HG03460 (cell line): ENCODE data around the gene SLC25A20.

Source experiments
- ATAC-seq: cut with Tn5 transposase; IDR thresholded peaks from one replicate; pipeline ENCODE4 v1.9.1; 2021; ENCODE audit not compliant: unreplicated experiment

SLC25A20 gene

DNA sequence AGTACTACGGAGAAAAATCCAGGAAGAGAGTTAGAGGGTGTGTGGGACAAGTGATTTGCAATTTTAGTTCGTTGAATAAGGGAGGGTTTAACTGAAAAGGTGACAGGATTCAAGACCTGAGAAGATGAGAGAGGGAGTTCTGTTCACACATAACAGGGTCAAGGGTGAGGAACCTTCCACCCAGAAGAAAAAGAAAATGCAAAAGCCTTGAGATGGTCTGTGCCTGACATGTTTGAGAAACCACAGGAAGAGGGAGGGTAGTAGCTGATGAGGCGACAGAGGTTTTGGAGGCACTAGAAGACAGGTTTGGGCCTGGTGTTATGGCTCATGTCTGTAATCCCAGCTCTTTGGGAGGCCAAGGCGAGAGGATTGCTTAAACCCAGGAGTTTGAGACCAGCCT is 591 bp upstream of the SLC25A20 start:
- ATAC-seq, result no peak

DNA sequence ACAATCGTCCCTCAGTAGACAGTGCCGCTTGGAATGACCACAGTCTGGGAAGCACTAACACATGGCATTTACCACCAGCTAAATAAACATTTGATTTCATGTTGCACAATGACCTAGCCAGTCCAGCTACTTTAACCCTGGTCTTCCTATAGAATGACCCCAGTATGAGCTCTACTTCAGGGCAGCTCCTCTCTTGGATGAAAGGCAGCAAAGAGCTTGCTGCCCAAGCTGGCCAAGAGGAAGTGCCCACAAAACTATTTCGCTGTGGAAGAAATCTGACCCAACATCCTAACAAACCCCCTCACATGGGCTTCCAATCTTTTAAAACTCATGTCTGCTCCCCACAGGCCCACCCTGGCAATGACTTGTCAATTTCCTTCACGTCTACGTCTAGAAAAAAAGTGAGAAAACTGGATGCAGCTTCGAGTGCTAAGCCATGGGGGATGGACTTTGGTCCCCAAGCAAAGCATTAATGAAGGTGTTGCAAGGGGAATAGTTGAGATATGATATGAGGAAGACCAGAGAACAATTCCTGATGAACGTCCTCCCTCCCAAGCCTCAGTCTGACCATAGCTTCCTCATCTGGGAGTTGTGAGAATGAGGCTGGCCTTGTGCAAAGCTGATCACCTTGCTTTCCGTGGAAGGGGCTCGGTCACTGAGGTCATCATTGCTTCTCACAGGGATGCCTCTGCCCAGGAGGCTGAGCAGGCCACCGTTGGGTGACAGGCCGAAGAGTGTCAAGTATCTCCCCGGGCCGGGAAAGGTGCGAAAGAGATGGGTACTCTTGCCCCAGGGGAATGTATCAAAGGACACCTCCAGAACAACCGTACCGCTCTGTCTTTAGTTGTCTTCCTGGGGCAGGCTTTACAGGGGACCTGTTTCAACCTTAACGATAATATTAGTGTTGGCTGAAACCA is 964 bp downstream of the SLC25A20 start:
- no peak for ATAC-seq

DNA sequence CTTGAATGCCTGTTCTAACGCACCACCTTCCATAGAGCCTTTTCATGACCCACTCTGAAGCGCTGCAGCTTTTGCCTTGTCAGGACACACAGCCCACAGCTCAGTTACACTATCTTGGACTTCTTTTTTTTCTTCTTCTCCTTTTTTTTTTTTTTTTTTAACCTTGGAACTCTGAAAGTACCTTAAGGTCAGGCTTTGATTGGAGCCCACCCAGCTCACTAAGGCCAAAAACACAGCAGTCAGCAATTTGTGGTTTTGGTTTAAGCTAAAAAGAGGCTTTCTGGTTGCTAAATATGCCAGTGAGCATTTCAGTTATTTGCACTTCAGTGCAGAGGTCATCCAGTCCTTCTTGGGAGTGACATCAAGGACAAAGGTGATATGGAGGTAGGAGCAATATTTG is 1.7 kb downstream of the SLC25A20 start:
- no peak for ATAC-seq

DNA sequence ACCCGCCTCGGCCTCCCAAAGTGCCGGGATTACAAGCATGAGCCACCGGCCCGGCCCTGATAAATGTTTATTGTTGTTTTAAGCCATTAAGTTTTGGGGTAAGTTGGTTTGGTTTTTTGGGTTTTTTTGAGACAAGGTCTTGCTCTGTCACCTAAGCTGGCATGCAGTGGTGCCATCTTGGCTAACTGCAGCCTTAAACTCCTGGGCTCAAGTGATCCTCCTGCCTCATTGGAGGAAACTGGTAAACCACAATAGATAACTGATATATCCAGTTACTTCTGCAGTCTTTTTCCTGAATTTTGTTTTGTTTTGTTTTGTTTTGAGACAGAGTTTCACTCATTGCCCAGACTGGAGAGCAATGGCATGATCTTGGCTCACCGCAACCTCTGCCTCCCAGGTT is 4.2 kb downstream of the SLC25A20 start:
- no peak for ATAC-seq

DNA sequence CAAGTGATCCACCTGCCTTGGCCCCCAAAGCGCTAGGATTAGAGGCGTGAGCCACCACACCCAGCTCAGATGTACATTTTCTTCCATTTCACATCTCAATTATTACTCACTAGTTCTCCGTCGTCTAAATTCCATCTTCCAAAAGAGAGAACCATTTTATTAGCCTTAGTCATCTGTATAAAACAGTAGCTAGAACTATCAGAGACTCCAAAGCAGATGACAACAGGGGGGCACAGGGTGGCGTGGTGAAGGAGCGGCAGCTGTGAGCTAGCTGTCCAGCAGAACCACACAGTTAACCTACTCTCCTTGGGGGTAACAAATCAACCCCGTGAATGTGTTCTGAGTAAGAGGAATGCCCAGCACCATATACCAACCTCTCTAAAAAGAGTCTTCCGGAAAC is 7.1 kb downstream of the SLC25A20 start:
- ATAC-seq, result no peak

DNA sequence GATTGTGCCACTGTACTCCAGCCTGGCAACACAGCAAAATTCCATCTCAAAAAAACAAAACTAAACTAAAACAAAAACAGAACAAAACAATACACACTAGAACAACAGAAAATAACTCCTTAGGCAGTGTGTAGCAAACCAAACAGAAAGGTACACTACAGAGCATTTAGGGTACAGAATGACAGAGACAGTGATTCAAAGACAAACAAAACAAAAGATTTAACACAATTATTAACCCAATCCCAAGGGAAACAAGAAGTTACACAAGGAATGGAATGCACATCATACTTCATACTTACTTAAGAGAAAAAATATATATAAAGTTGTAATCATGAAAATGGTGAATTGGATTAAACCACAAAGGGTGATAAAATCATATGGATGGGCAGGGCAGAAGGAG is 12.9 kb downstream of the SLC25A20 start:
- ATAC-seq, result no peak

DNA sequence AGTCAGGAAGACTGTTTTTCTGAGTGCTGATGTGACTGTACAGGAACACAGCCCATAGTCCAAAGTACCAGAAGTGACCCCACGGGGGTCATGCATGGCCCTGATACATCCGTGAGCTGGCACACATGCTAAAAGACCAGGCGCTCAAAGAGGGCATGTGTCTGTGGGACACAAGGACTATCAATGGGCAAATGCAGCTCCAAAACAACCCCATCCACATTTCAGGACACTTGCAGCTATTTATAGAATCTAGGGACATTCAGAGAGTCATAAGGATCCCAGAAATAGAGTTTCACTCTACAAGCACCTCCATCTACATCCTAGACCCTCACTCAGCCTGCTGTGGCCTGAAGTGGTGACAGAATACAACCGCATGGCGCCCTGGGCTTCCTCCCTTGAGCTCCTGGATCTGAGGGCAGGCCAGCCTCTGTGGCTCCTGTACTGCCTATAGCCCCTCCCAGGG is 17.0 kb downstream of the SLC25A20 start:
- ATAC-seq, result no peak

DNA sequence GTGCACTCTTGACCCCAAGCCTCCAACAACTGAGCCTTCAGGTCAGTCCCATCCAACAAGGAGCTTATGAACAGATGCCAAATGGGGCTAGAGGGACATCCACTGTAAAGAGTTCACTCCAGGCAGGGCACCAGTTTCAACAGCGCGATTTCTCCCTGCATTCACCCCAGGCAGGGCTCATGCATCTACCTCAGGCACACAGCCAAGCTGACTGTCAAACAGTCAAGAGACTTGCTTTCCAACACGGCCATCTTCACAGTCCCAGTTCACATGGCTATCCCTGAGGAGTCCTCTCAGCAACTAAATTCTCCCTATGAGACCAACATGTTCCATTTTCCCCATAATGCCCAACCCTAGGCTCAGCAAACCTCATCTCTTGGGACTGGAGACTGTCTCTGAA is 17.7 kb downstream of the SLC25A20 start:
- no peak for ATAC-seq

DNA sequence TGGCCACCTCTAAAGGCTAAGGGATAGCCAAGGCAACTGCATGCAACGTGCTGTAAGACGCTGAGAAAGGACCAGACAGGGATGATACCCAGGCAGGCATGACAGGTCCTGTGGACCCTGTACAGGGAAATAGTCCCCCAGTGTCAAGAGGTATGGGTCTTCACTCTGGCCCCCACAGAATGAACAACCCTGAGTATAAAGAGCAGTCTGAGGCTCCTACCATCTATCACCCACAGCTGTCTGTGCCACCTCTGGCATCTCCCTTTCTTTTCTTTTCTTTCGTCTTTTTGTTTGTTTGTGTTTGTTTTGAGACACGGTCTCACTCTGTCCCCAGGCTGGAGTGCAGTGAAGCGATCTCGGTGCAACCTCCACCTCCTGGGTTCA is 18.7 kb downstream of the SLC25A20 start:
- ATAC-seq, result no peak

DNA sequence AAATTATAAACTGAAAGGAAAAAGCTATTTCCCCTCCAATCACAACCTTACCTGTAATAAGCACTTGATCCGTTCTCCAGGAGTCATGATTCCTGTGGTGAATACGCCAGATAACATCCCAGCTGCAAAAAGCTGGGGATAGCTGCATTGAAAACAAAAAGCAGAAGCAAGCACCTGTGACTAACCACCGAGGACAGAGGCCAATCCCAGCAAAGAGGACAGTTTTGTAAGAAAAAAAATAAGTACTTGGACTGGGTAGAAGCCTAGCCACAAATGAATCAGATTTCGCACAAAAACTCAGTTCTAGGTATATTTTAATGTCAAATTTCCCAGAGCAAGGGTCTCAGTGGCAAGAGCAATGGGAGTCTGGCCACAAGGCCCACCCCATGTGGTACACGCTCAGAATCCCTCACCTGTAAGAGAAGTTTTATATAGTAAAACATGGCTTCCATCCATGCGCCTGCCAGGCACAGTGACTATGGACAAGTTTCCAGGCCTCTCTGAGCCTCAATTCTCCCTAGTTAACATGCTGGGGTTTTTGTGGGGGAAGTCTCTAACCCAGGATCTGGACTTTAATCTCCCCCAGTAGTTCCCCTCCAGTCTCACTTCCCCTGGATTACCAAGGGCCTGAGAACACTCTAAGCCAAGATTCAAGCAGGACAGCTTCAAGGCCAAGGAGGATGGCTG is 19.2 kb downstream of the SLC25A20 start:
- no peak for ATAC-seq

DNA sequence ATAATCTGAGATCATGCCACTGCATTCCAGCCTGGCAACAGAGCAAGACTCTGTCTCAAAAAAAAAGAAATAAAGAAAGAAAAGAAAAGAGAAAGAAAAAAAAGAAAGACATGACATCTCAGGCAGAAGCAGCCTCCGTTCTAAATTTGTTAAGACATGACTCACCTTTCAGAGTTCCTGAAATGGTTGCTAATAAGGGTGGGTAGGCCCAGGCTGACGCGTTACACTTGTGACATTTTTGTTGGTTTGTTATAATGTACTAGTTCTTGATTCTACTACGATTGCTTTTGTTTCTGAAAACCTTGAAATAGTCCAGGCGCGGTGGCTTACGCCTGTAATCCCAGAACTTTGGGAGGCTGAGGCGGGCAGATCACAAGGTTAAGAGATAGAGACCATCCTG is 21.0 kb downstream of the SLC25A20 start:
- ATAC-seq, result no peak

DNA sequence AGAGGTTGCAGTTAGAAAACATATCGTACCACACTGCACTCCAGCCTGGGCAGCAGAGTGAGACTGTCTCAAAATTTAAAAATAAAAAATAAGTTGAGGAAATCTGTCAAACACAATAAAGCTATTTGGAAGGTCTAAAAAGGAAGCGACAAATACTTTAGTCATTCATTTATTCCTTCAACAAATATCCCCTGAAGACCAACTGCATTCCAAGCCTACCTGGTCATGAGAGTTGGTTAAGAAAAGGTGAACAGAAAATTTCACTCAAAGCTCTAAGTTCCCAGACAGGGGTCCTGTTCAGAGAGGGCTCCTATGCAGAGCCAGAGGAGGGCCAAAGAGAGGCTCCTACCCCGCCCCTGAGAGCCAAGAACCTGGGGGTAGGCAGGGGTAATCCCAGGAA is 35.6 kb downstream of the SLC25A20 start:
- ATAC-seq, result no peak

DNA sequence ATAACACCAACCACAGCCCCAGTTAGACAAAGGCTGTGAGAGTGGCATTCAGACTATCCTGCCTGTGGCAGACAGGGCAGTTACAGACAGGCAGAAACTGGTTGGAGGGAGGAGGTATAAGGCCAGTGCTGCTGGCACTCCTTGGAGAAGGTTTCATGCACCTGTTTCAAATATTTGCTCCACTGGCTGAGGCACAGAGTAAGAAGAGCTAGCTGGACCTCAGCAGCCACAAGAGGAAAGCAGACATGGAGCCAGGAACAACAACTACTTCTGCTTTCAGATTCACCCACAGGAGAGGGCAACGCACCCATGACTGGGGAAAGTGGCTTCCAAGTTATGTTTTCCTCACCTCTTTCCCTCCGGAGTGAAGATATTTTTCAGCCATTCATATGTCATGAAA is 39.5 kb downstream of the SLC25A20 start:
- no peak for ATAC-seq

DNA sequence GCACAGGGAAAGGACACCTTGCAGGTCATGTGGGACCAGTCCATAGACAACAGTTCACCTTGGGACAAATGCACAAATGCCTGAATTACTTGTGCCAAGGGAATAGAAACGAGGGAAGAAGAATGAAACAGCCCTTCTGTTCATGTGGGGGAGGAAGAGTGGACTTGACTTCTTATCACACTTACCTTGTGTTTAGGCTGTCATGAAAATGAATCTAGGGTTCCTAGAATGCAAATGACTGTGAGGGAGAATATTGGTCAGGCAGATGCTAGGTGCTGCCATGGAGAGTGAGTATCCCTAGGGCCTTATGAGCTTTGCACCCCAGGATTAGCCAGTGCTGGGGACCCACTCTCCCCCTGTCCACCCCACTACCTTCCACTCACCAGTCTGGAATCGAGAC is 40.0 kb downstream of the SLC25A20 start:
- ATAC-seq, result no peak

DNA sequence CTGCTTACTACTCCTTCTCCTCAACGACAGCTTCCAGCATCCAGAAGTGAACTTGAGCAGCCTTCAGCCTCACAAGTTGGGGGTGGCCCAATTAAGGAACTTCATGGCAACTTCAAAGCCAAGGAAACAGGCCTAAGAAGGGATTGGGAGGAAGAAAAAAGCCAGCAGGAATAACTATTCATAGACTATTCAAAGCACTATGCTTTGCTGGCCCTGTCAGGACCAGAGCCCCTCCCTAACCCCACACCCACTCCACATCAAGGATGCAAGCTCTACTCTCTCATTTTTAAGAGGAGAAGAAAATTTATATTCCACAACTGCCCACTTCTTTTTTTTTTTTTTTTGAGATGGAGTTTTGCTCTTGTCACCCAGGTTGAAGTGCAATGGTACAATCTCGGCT is 41.0 kb downstream of the SLC25A20 start:
- no peak for ATAC-seq

DNA sequence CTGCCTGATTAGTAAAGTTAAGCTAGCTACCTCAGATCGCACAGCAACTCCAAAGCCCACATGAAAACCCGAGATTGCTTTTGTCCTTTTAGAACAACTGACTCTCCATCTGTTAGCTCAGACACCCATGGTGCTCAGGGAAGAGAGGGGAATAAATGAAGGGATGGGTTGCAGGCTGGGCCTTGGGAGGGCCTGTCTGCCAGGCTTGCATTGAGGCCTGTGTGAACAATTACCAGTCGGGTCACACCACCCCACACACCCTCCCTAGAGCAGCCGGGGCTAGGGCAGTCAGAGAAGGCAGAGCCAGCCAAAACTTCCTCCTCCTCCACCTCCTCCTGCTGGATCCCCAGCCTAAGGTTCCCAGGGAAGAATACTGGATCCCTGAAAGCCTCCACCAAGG is 42.2 kb downstream of the SLC25A20 start:
- ATAC-seq, result no peak

DNA sequence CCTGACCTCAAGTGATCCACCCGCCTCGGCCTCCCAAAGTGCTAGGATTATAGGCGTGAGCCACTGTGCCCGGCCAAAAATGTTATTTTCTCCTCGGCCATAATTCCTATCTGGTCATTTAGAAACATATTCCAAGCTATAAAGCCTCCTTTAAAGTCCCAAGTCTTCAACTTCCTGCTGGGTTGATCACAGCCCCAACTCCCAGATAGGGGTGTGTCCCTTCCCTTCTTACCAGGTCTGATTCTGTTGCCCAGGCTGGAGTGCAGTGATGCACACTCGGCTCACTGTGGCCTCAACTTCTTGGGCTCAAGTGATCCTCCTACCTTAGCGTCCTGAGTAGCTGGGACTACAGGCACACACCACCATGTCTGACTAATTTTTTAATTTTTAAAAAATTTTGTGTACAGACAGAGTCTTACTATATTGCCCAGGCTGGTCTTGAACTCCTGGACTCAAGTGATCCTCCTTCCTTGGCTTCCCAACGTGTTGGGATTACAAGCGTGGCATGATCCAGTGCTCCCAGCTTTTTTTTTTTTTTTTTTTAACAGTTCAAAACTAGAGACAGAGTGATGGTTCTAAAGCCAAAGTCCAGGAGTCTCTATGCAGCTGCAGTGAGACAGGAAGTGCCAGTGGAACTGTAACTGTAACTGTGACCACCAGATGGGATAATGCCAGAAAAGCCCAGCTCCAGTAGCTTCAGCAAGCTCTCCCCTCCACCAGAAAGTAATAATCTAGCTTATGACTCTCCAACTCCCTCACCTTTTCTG is 42.8 kb downstream of the SLC25A20 start:
- ATAC-seq, result no peak

DNA sequence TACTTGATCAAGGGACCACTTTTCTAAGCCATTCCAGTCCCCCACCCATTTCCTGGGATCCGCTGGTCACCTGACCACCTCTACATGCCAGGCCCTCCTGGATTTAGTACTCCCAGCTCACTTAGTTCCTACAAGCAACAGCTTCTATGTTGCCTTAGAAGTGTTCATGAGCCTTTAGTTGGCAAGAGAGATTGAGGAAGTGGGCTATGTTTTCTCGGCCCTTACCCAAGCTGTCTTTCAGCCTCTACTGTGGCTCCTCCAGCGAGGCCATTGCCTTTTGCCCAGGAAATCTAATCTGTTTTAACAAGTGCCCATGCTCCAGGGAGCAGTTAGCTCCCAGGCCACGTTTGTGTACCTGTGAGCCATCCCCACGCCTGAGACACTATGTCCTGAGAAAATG is 46.5 kb downstream of the SLC25A20 start:
- ATAC-seq, result no peak

DNA sequence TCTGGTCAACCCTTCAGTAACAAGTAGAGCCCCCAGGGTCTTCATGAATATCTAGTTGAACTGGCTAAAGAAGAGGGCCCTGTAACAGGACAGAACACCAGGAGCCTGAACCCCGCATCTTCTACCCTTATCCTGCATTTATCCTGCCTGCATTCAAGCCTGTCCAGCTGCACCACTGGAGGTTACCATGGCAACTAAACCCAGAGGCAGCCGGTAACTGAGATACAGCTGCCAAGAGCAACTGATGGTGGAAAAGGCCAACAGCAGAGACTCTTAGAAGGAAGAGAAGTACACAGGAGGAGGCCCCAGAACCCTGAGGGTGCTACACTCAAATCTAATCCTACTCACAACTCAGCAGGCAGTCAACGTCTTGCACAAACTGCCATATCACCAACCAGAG is 47.3 kb downstream of the SLC25A20 start:
- no peak for ATAC-seq

DNA sequence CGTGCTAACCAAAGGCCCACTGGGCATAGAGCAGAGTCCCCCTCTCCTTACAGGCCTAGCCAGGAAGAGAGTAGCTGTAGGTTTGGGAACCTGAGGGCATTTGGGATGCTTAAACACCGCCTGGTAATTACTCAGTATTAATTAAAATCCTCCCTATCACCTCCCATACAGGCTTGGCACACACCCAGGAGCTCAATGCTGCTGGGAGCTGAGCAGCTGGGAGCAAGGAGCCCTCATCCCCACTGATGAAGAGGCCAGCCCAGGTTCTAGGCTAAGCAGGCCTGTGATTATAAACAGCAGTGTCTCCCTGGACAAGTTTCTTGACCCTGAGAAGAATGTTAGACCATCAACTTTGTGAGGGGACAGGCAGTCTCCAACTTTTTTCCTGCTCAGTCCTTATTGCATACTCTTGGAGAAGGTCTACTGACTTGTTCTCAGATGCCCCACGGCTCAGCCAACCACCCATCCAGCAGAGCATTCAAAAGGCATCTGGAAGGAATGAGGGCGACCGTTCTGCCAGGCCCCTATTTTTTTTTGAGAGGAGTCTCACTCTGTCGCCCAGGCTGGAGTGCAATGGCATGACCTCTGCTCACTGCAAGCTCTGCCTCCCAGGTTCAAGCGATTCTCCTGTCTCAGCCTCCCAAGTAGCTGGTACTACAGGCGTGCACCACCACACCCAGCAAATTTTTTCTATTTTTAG is 49.7 kb downstream of the SLC25A20 start:
- no peak for ATAC-seq
